ENCODE measurements around the gene YPEL5. TPM values are rescaled to one million over a fixed set of nuclear protein-coding genes. Genes with fewer than 3 reads are reported as not detected.

Gene YPEL5
- polyA plus RNA-seq, 3 donors = 231 to 254 (median 235) TPM

GRCh38 chr2:30188292-30188691, 41.5 kb downstream of the YPEL5 start:
- Mint-ChIP-seq H3K27ac (no peak overlapping the region), H3K27me3 (ENCODE audit: low read depth in 3 of 3) (peaks cover 0 to 4% (median 4%) of the 10 kb centered on the region in 3 donors), H3K36me3 (no peaks in the 10 kb centered on the region), H3K4me3 (no peak overlapping the region), H3K4me1 (peaks cover 13% of the 10 kb centered on the region), H3K9me3 (peaks cover 4 to 12% (median 9%) of the 10 kb centered on the region in 7 donors)
- Histone ChIP-seq H3K4me1 (ENCODE audit: control insufficient read depth in 1 of 2, insufficient read depth in 2 of 2, low read length in 2 of 2) (peaks cover 10 to 11% of the 10 kb centered on the region in 2 donors), H3K27ac (ENCODE audit: low read depth in 1 of 2, low read length in 2 of 2) (no peak overlapping the region), H3K4me3 (replicated peaks in 1 of 3; ENCODE audit: low read depth in 2 of 3, low read length in 3 of 3) (no peak overlapping the region), H3K27me3 (ENCODE audit: control insufficient read depth in 2 of 2, insufficient read depth in 2 of 2, low read length in 2 of 2) (no peaks in the 10 kb centered on the region), H3K9me3 (replicated peaks in 1 of 2; ENCODE audit: control insufficient read depth in 1 of 2, insufficient read depth in 1 of 2, low read length in 2 of 2) (peaks cover 0 to 6% of the 10 kb centered on the region in 2 donors), H4K20me1 (ENCODE audit: insufficient read depth, low read length) (no peaks in the 10 kb centered on the region), H3K36me3 (replicated peaks in 1 of 2; ENCODE audit: control insufficient read depth in 1 of 2, insufficient read depth in 2 of 2, low read length in 2 of 2) (no peaks in the 10 kb centered on the region), H3K4me2 (replicated peaks; ENCODE audit: extremely low read depth, low read length, poor library complexity, severe bottlenecking) (no peak overlapping the region), H3K9ac (ENCODE audit: insufficient read depth, low read length, poor library complexity, severe bottlenecking) (no peak overlapping the region), H3K79me2 (ENCODE audit: insufficient read depth, low read length) (no peaks in the 10 kb centered on the region), H2AFZ (ENCODE audit: insufficient read depth, low read depth, low read length, poor library complexity, severe bottlenecking) (no peak overlapping the region)
- TF ChIP-seq CTCF (IDR thresholded peaks at IDR 0.05) = no peak
- no peak for DNase-seq
- no CpG with 5 or more reads among the region's 2 CpGs for WGBS (ENCODE audit: insufficient coverage)
- intact Hi-C loops (cut with micrococcal nuclease) = no loop called here

- Histone ChIP-seq H3K4me1 (ENCODE audit: control insufficient read depth in 1 of 2, insufficient read depth in 2 of 2, low read length in 2 of 2) (peaks cover 7 to 8% of the 10 kb centered on the region in 2 donors), H4K20me1 (ENCODE audit: insufficient read depth, low read length) (no peaks in the 10 kb centered on the region), H3K27me3 (ENCODE audit: control insufficient read depth in 2 of 2, insufficient read depth in 2 of 2, low read length in 2 of 2) (no peaks in the 10 kb centered on the region), H3K9me3 (replicated peaks in 1 of 2; ENCODE audit: control insufficient read depth in 1 of 2, insufficient read depth in 1 of 2, low read length in 2 of 2) (peaks cover 0 to 6% of the 10 kb centered on the region in 2 donors), H3K4me2 (replicated peaks; ENCODE audit: extremely low read depth, low read length, poor library complexity, severe bottlenecking) (no peak overlapping the region), H3K4me3 (replicated peaks in 1 of 3; ENCODE audit: low read depth in 2 of 3, low read length in 3 of 3) (no peak overlapping the region), H2AFZ (ENCODE audit: insufficient read depth, low read depth, low read length, poor library complexity, severe bottlenecking) (no peak overlapping the region), H3K27ac (ENCODE audit: low read depth in 1 of 2, low read length in 2 of 2) (no peak overlapping the region), H3K79me2 (ENCODE audit: insufficient read depth, low read length) (no peaks in the 10 kb centered on the region), H3K9ac (ENCODE audit: insufficient read depth, low read length, poor library complexity, severe bottlenecking) (no peak overlapping the region), H3K36me3 (replicated peaks in 1 of 2; ENCODE audit: control insufficient read depth in 1 of 2, insufficient read depth in 2 of 2, low read length in 2 of 2) (no peaks in the 10 kb centered on the region)
- WGBS (ENCODE audit: insufficient coverage) = 100% methylated on average over 11 of the region's 13 CpGs
- Mint-ChIP-seq H3K4me3 (no peak overlapping the region), H3K4me1 (peaks cover 10% of the 10 kb centered on the region), H3K27me3 (ENCODE audit: low read depth in 3 of 3) (peaks cover 0 to 7% (median 3%) of the 10 kb centered on the region in 3 donors), H3K36me3 (no peaks in the 10 kb centered on the region), H3K9me3 (peaks cover 4 to 12% (median 9%) of the 10 kb centered on the region in 7 donors), H3K27ac (no peak overlapping the region)
- intact Hi-C loops (cut with micrococcal nuclease) = no loop called here
- TF ChIP-seq CTCF (IDR thresholded peaks at IDR 0.05) = no peak
- no peak for DNase-seq
Observed at GRCh38 chr2:30190637-30191036, 43.8 kb downstream of the YPEL5 start.

All from CD14-positive monocyte (primary cell).